NCI-H1105 treated with DMSO at 0.1 percent for 48 hours (cell line): Measurements from ENCODE around the gene EXT2.

Experiments
- DNase-seq: peaks from one replicate; lab custom pipeline; 2025; lab: John Stamatoyannopoulos, UW

EXT2 gene

GRCh38 chr11:44243086-44243485 lies 147.6 kb downstream of the EXT2 start:
- no peak for DNase-seq

- DNase-seq = no peak
Measured at GRCh38 chr11:44243595-44244343, 148.3 kb downstream of the EXT2 start.

- no peak for DNase-seq
Measured at GRCh38 chr11:44244639-44245310, 149.3 kb downstream of the EXT2 start.

- no peak for DNase-seq
Measured at GRCh38 chr11:44246726-44247125, 151.2 kb downstream of the EXT2 start.

- no peak for DNase-seq
Measured at GRCh38 chr11:44247508-44247907, 152.0 kb downstream of the EXT2 start.

- no peak for DNase-seq
Measured at GRCh38 chr11:44248109-44248508, 152.6 kb downstream of the EXT2 start.

- DNase-seq = no peak
Measured at GRCh38 chr11:44250421-44250820, 154.9 kb downstream of the EXT2 start.

- no peak for DNase-seq
Measured at GRCh38 chr11:44252999-44253602, 157.6 kb downstream of the EXT2 start.

GRCh38 chr11:44255406-44256071 lies 160.1 kb downstream of the EXT2 start:
- no peak for DNase-seq

- no peak for DNase-seq
Measured at GRCh38 chr11:44256673-44257291, 161.3 kb downstream of the EXT2 start.

GRCh38 chr11:44257338-44258189 lies 162.1 kb downstream of the EXT2 start:
- DNase-seq = no peak

GRCh38 chr11:44258190-44258489 lies 162.7 kb downstream of the EXT2 start:
- no peak for DNase-seq

- DNase-seq = no peak
Measured at GRCh38 chr11:44258839-44259420, 163.5 kb downstream of the EXT2 start.

- DNase-seq = no peak
Measured at GRCh38 chr11:44260081-44260480, 164.6 kb downstream of the EXT2 start.

GRCh38 chr11:44261800-44262591 lies 166.5 kb downstream of the EXT2 start:
- no peak for DNase-seq

- no peak for DNase-seq
Measured at GRCh38 chr11:44263738-44264437, 168.4 kb downstream of the EXT2 start.

GRCh38 chr11:44264438-44264749 lies 168.9 kb downstream of the EXT2 start:
- no peak for DNase-seq

- no peak for DNase-seq
Measured at GRCh38 chr11:44264761-44265160, 169.3 kb downstream of the EXT2 start.

- no peak for DNase-seq
Measured at GRCh38 chr11:44266056-44266780, 170.7 kb downstream of the EXT2 start.
